Right renal pelvis (tissue), 4 donors: ENCODE measurements around the gene SETD2. TPM values are rescaled to one million over a fixed set of nuclear protein-coding genes. Genes with fewer than 3 reads are reported as not detected.
A peak's percentile ranks its signal among the peaks of the same experiment; 100 is the strongest.
"Not testable (repeated sequence)": the region's sequence is repeated elsewhere in the genome, so short reads cannot be mapped to it uniquely, and the experiment has no call there.

ENCODE experiments used
- DNase-seq, 4 donors: peaks; one replicate each; pipeline ENCODE4 v3.0.0-alpha.2; 2013; ENCODE audit warnings: low read depth in 4 of 4, low spot score in 3 of 4, missing footprints in 1 of 4
- polyA plus RNA-seq, 4 donors: library from polyadenylated mRNA; unstranded; fragments of 120-200 nt; gene quantifications; one replicate each; pipeline ENCODE4 v1.2.1, GENCODE V29; 2013; ENCODE audit not compliant: insufficient read length in 4 of 4

The SETD2 gene, protein sequence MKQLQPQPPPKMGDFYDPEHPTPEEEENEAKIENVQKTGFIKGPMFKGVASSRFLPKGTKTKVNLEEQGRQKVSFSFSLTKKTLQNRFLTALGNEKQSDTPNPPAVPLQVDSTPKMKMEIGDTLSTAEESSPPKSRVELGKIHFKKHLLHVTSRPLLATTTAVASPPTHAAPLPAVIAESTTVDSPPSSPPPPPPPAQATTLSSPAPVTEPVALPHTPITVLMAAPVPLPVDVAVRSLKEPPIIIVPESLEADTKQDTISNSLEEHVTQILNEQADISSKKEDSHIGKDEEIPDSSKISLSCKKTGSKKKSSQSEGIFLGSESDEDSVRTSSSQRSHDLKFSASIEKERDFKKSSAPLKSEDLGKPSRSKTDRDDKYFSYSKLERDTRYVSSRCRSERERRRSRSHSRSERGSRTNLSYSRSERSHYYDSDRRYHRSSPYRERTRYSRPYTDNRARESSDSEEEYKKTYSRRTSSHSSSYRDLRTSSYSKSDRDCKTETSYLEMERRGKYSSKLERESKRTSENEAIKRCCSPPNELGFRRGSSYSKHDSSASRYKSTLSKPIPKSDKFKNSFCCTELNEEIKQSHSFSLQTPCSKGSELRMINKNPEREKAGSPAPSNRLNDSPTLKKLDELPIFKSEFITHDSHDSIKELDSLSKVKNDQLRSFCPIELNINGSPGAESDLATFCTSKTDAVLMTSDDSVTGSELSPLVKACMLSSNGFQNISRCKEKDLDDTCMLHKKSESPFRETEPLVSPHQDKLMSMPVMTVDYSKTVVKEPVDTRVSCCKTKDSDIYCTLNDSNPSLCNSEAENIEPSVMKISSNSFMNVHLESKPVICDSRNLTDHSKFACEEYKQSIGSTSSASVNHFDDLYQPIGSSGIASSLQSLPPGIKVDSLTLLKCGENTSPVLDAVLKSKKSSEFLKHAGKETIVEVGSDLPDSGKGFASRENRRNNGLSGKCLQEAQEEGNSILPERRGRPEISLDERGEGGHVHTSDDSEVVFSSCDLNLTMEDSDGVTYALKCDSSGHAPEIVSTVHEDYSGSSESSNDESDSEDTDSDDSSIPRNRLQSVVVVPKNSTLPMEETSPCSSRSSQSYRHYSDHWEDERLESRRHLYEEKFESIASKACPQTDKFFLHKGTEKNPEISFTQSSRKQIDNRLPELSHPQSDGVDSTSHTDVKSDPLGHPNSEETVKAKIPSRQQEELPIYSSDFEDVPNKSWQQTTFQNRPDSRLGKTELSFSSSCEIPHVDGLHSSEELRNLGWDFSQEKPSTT (N-terminal part only)
- 10 to 100 TPM; 63.2 to 70.6 (median 69.1) TPM for polyA plus RNA-seq

DNA sequence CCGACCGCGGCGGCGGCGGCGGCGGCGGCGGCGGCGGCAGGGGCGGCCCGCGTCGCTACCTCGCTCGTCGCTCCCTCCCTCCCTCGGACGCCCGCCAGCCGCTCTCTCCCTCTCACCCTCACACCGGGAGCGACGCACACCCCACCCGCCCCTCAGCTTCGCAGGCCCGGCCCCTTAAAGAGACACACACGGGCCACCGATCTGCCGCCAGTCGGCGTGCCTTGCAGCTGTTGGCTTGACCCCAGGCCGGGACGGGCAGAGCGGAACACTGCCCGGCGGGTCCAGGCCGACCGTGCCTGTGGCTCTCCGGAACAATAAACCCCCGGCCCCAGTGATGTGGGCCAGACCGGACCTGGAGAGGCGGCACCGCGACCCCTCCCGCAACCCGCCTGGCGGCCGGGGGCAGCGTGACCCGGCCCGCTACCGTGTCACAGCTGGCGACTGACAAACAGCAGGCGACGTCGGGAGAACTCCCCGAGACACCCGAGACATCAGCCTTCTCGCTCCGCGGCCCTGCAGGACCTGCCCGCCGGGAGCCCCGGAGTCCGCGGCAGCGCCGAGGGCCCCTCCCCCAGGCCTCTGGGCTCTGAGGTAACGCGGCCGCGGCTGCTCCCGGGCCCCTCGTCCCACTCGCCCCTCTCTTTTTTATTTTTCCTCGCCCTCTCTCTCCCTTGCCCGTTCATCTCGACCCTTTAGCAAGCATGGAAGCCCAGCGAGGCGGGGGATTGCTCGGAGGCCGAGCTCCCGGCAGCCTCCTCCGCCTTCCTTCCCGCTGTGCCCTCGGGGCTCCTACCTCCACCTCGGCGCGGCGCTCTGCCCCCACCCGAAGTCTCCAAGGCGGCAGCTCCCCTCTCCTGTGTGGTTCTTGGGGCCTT, at the start of gene SETD2:
Gene SETD2, minus strand, starts transcription at position 107 of the 875 bp plus-strand sequence. CDS start 189 bp downstream, outside the sequence.
- peak; percentile 78 to 81 (median 80) for DNase-seq

DNA sequence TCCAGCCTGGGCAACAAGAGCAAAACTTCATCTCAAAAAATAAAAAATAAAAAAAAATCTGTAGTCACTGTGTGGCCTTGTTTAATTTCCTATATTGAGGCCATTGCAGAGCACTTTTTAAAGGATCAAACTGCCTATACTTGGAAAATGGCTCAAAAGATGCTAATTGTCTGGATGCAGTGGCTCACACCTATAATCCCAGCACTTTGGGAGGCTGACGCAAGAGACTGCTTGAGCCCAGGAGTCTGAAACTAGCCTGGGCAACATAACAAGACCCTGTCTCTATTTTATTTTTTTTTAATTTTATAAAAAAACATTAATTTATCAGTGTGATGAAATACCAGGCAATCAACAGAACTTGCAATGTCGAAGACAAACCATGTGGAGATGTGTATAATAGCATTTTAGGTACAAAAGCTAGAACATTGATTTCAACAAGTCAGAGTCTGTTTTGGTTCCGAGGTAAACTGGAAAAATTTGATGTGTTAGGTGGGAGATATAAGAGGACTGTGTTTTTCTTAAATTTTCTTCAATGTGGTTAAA, 47.0 kb upstream of the SETD2 start:
- DNase-seq = no peak

DNA sequence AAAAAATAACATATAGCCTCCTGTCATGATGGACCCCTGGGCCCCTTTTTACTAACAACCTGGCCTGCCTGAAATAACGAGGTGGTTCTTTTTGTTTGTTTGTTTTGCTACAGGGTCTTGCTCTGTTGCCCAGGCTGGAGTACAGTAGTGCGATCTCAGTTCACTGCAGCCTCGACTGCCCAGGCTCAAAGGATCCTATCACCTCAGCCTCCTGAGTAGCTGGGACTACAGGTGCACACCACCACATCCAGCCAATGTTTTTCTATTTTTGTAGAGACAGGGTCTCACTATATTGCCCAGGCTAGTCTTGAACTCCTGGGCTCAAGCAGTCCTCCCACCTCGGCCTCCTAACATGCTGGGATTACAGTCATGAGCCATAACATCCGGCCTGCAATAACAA, 42.1 kb upstream of the SETD2 start:
- DNase-seq = not testable (repeated sequence)

DNA sequence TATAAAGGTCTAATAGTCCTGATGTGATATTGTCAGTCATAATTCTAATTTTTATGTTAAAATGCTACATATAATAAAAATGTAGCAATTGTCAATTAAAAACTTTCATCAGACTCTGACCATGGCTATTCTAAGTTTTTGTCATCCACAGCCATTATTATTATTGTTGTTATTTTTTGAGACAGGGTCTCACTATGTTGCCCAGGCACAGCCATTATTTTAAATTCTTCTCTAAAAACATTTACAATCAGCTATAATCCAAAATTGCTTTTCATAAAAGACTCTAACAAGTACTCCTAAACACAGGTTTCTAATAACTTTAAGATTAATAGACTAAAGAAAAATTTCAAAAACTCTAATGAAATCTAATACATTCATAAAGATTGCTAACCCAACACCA, 41.0 kb upstream of the SETD2 start:
- no peak for DNase-seq

DNA sequence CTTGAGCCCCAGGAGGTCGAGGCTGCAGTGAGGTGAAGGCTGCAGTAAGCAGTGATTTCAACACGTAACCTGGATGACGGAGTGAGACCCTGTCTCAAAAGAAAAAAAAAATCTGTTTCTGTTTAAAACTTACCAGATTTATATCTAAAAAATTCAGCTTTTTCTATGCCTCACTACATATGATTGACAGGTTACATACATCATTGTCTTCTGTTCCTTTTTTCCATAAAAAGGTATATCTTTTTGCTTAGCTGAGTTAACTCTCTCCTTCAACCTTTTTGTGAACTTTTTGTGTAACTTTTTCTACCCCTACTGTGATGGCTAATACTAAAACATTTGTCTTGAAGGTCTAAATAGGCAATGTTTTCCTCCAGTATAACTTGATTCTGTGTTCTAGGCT, 38.6 kb upstream of the SETD2 start:
- DNase-seq = no peak

DNA sequence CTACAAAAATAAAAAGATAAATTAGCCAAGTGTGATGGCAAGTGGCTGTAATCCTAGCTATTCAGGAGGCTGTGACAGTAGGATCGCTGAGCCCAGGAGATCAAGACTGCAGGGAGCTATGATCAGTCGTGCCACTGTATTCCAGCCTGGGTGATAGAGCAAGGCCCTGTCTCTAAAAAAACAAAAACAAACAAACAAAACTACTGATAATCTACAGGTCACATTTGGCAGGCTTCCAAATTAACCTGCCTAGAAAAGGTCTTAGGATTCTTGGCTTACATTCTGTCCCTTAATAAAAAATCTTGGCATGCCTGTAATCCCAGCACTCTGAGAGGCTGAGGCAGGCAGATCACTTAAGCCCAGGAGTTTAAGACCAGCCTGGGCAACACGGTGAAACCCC, 33.4 kb upstream of the SETD2 start:
- no peak for DNase-seq

DNA sequence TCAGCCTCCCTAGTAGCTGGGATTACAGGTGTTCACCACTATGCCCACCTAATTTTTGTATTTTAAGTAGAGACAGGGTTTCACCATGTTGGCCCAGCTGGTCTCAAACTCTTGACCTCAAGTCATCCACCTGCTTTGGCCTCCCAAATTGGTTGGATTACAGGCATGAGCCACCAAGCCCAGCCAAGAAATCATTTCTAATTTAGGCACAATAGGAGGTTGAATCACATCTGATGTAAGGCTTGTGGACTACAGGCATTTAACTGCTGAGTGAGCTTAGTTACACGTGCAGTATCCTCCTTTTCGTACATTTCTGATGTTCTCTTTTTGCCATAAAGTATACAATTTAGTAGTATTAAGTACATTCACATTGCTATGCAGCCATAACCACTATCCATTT, 31.1 kb upstream of the SETD2 start:
- no peak for DNase-seq

DNA sequence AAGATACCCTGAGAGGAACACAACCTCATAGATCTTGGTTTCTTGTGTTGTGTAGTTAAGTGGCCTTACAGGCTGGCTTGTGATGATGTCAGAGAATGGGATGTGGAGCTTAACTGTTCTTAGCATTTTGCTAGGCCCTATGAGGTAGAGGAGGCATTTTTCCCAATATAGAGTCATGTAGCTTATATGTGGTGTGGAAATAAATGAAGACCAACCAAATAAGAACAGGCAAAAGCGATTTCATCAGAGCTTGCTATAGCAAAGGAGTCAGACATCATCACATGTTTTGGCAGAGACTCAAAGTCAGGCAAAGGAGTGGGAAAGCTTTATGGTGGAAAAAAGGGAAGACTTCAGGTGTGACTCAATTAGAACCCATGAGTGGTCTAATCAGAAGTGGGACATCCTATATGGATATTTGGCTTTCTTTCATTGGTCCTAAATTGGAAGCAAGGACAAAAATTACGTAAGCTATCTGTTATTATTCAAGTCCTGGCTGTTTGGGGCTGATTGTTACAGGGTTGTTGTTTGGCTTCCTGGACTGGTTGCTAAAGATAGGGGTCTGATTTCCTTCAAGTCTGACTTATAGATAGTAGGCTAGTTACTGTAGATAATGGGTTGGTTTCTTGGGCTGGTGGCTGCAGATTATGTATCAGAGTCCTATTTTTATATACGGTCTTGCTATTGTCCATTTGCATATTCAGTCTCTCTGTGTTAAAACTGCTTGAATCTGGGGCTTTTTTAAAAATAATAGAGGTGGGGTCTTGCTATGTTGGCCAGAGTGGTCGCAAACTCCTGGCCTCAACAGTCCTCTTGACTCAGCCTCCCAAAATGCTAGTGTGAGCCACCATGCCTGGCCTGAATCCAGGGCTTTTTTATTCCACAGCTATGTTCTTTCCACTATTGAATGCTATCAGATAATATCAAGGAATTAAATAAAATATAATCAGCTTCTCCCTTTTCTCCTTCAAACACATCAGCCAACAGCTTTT, 30.3 kb upstream of the SETD2 start:
- DNase-seq = no peak

DNA sequence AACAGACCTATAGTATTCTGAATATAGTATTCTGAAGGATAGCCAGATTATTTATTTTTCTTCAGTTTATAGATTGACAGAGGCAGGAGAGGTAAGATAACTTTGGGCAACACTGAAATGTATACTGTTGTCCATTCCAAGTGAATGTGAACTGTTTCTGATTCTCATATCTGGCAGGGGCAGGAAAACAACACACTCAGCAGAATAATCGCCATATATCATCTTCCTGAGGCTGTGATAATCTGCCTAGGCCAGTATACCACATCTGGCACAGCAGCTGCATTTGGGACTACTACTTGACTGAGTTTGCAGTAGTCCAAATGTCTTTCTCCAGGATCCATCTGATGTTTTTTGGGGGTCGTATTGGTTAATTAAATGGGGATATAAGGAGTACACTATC, 22.4 kb upstream of the SETD2 start:
- DNase-seq = no peak

DNA sequence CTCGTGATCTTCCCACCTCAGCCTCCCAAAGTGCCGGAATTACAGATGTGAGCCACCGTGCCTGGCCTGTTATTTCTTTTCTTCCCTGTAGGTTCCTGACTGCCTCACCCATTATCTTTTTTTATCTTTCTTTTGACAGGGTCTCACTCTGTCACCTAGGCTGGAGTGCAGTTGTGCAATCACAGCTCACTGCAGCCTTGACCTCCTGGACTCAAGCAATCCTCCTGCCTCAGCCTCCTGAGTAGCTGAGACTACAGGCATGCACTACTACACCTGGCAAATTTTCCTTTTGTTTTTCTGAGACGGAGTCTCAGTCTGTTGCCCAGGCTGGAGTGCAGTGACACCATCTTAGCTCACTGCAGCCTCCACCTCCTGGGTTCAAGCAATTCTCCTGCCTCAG, 17.8 kb upstream of the SETD2 start:
- not testable (repeated sequence) for DNase-seq

DNA sequence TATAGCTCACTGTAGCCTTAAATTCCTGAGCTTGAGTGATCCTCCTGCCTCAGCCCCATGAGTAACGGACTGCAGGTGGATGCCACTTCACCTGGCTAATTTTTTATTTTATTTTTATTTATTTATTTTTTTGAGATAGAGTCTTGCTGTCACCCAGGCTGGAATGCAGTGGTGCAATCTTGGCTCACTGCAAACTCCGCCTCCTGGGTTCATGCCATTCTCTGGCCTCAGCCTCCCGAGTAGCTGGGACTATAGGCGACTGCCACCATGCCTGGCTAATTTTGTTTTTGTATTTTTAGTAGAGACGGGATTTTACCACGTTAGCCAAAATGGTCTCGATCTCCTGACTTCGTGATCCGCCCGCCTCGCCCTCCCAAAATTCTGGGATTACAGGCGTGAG, 16.1 kb upstream of the SETD2 start:
- not testable (repeated sequence) for DNase-seq

DNA sequence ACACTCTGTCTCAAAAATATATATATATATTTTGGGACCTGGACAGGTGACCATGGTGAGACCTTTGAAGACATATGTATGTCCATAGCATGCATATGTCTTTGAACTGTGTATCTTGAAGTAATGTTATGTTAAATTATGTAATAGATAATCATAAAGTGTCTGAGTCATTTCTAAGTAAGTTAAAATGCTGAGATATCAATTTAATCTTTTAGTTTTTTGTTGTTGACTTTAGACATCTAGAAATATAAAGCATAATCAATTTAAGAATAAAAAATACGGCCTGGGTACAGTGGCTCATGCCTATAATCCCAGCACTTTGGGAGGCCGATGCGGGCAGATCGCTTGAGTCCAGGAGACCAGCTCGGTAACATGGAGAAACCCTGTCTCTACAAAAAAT, 12.7 kb upstream of the SETD2 start:
- DNase-seq = no peak

DNA sequence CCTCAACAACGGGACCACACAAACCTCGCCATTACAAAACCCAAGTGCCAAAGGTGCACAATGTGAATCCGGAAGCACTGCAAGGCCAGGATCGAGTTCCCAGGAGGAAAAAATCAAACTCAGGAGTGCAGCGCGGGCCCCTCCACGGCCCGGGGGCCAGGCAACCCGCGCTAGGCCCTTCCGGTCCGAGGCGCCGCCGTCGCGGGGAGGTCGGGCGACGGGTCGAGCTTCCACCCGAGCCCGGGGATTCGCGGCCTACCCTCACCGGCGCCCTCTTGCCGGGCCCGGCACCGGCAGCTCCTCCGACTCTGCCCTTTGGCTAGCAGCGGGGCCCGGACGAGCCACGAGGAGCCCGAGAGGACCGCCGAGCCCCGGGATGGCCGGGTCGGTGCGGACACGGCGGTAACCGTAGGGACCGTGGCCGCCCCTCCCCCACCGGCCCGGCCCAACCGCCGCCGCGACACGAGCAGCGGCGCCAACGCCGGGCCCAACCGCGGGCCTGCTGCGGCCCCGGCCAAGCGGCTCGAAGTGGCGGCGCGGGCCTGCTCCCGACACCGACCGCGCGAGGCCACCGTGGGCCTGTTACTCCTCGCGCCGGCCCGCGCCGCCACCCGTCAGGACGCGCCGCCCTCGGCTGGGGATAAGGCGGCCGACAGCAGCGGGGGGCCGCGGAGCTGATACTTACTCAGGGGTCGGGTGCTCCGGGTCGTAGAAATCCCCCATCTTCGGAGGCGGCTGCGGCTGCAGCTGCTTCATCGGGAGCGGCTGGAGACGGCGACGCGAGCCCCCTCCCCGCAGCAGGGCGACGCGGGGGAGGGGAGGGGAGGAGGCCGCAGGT, 525 bp downstream of the SETD2 start:
- peak in 2 of 4 donors; percentile 16 to 59 for DNase-seq

DNA sequence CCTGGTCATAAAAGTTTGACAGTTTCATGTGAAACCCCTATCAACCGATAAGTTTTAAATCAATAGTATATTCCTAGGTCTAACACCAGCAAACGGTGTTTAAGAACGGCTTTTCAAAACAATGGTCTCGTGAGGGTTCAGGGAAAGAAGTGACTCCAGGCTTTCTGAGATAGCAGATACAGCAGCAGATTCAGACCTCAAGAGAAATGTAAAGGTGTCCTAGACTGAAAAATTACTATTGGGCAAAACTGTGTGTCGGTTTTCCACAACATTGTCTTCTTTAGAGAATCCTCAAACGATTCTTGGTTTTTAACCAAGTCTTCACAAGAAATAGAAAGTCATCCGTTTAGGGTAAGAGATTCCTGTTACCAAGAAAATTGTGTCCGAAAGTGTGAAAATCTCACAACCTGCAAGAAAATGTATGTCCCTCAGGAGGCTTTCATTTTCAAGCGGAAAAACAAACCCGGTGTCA, 1.2 kb downstream of the SETD2 start:
- DNase-seq = peak in 1 of 4 donors; percentile 23

DNA sequence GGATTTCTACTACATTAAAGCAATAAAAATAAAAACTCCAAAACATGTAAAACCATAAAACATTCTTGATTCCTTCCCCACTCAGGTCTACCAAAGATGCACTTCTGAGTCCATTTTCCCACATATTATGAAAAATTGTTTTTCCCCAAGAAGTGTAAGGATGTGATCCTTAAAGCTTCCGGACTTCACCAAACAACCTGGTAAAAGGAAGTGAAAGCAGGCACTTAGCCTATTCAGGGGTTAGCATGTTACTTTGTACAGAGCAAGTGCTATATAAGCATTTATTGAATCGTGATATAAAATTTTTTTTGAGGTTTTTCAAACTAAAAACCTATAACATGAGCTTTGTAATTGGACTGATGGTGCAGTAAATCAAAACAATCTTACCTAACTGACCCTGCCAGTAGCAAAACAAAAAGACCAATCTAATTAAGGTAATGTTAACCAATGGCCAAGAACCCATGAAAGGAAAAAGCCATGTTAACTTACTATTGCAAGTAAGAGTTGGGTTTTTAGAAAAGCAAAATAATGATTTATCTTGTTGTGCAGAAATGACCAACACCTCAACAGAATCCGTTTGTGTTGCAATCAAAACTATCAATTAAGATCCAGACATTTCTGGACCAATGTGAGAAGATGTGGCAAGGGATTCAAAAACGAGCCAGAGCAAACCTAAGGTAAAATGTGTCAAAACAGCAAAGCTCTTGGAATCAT, 1.8 kb downstream of the SETD2 start:
- no peak for DNase-seq

DNA sequence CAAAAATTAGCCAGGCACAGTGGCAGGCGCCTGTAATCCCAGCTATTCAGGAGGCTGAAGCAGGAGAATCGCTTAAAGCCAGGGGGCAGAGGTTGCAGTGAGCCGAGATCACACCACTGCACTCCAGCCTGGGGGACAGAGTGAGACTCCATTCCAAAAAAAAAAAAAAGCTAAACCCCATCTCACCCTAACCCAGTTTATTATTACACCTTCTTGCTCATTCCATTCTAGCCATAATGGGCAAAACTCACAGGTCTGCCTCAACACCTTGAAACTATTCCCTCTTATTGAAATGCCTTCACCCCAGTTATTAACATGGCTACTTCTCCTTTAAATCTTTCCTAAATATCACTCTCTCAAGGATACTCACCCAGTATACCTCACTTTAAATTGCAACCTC, 4.1 kb downstream of the SETD2 start:
- DNase-seq = no peak

DNA sequence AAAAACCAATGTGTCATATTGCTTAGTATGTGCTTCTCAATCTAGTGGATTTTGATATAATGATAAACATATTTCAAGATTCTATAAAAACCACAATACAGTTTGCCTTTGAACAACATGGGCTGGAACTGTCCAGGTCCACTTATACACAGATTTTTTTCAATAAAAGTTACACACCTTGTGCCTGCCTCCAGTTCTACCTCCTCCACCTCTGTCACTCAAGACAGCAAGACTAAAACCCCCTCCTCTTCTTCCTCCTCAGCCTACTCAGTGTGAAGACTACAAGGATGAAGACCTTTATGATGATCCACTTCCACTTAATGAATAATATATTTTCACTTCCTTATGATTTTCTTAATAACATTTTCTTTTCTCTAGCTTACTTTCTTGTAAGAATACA, 5.7 kb downstream of the SETD2 start:
- DNase-seq = no peak
